Mesothelial cell of epicardium (in vitro differentiated cells): ENCODE measurements around the gene SEL1L2. TPM values are rescaled to one million over a fixed set of nuclear protein-coding genes. Genes with fewer than 3 reads are reported as not detected.

Source experiments
- DNase-seq, 2 experiments: peaks; one replicate each; pipeline ENCODE4 v3.0.0; 2021; ENCODE audit warnings: low spot score in 2 of 2; ENCODE audit not compliant: unreplicated experiment in 2 of 2
- H3K27ac Mint-ChIP-seq: 2 replicates; pipeline ENCODE4 v1.8.0; 2021; ENCODE audit warnings: mixed read lengths
- H3K27me3 Mint-ChIP-seq: 2 replicates; pipeline ENCODE4 v1.8.0; 2021; ENCODE audit warnings: low read depth, mixed read lengths
- H3K36me3 Mint-ChIP-seq: 2 replicates; pipeline ENCODE4 v1.8.0; 2021; ENCODE audit warnings: mixed read lengths
- H3K4me1 Mint-ChIP-seq: 2 replicates; pipeline ENCODE4 v1.8.0; 2021; ENCODE audit warnings: mixed read lengths
- H3K4me3 Mint-ChIP-seq: 2 replicates; pipeline ENCODE4 v1.8.0; 2021; ENCODE audit warnings: mild to moderate bottlenecking, moderate library complexity, mixed read lengths
- H3K9me3 Mint-ChIP-seq: 2 replicates; pipeline ENCODE4 v1.8.0; 2021; ENCODE audit warnings: mixed read lengths
- CTCF ChIP-seq: fragments of 200-600 bp; sonication (generic); IDR thresholded peaks from one replicate; pipeline ENCODE4 v1.5.0; 2021; ENCODE audit warnings: antibody characterized with exemption; ENCODE audit not compliant: unreplicated experiment
- total RNA-seq: library from RNA; stranded (reverse); gene quantifications from 3 replicates; pipeline ENCODE4 v1.2.1, GENCODE V29; 2021

The SEL1L2 gene
- total RNA-seq, 1 donor from 2014 or later: not detected

- H3K9me3 Mint-ChIP-seq: peaks cover 36% of the 10 kb centered on the region
- no peak for DNase-seq
- no peak overlapping the region for H3K4me3 Mint-ChIP-seq
- no peak for TF ChIP-seq CTCF
- H3K27ac Mint-ChIP-seq: no peak overlapping the region
- H3K27me3 Mint-ChIP-seq: peaks cover 12% of the 10 kb centered on the region
- H3K4me1 Mint-ChIP-seq: peaks cover 3% of the 10 kb centered on the region
- H3K36me3 Mint-ChIP-seq: peaks cover 6% of the 10 kb centered on the region
Measured at GRCh38 chr20:13991311-13991710, 897 bp upstream of the SEL1L2 start.

- Mint-ChIP-seq H3K27me3 (peaks cover 21% of the 10 kb centered on the region), H3K27ac (no peak overlapping the region), H3K9me3 (peaks cover 18% of the 10 kb centered on the region), H3K4me1 (no peaks in the 10 kb centered on the region), H3K4me3 (no peak overlapping the region), H3K36me3 (no peaks in the 10 kb centered on the region)
- no peak for TF ChIP-seq CTCF
- no peak for DNase-seq
Measured at GRCh38 chr20:13984211-13984610, 6.2 kb downstream of the SEL1L2 start.

- DNase-seq: no peak
- Mint-ChIP-seq H3K9me3 (peaks cover 3% of the 10 kb centered on the region), H3K36me3 (no peaks in the 10 kb centered on the region), H3K27me3 (no peaks in the 10 kb centered on the region), H3K4me1 (peaks cover 2% of the 10 kb centered on the region), H3K27ac (no peak overlapping the region), H3K4me3 (no peak overlapping the region)
- no peak for TF ChIP-seq CTCF
Measured at GRCh38 chr20:13960525-13960924, 29.9 kb downstream of the SEL1L2 start.

- no peak for TF ChIP-seq CTCF
- Mint-ChIP-seq H3K27ac (no peak overlapping the region), H3K4me3 (no peak overlapping the region), H3K36me3 (no peaks in the 10 kb centered on the region), H3K9me3 (peaks cover 3% of the 10 kb centered on the region), H3K4me1 (peaks cover 2% of the 10 kb centered on the region), H3K27me3 (peaks cover 2% of the 10 kb centered on the region)
- DNase-seq: no peak
Measured at GRCh38 chr20:13960119-13960518, 30.3 kb downstream of the SEL1L2 start.

- no peak for TF ChIP-seq CTCF
- peaks cover 6% of the 10 kb centered on the region for H3K9me3 Mint-ChIP-seq
- no peaks in the 10 kb centered on the region for H3K4me1 Mint-ChIP-seq
Measured at GRCh38 chr20:13953227-13953626, 37.2 kb downstream of the SEL1L2 start.

GRCh38 chr20:13947719-13948118 lies 42.7 kb downstream of the SEL1L2 start:
- Mint-ChIP-seq H3K27ac (no peak overlapping the region), H3K27me3 (peaks cover 30% of the 10 kb centered on the region)

More at GRCh38 chr20:13953227-13953626, 37.2 kb downstream of the SEL1L2 start:
- H3K27ac Mint-ChIP-seq: no peak overlapping the region
- no peak for DNase-seq
- H3K4me3 Mint-ChIP-seq: no peak overlapping the region
- H3K27me3 Mint-ChIP-seq: peaks cover 12% of the 10 kb centered on the region
- no peaks in the 10 kb centered on the region for H3K36me3 Mint-ChIP-seq

More at GRCh38 chr20:13947719-13948118, 42.7 kb downstream of the SEL1L2 start:
- DNase-seq: no peak
- Mint-ChIP-seq H3K36me3 (no peaks in the 10 kb centered on the region), H3K4me1 (no peaks in the 10 kb centered on the region), H3K9me3 (peaks cover 11% of the 10 kb centered on the region), H3K4me3 (no peak overlapping the region)
- TF ChIP-seq CTCF: no peak
